Measurements from ENCODE around the gene MCC. TPM values are rescaled to one million over a fixed set of nuclear protein-coding genes. Genes with fewer than 3 reads are reported as not detected.

MCC gene
- total RNA-seq, 1 experiment from 2014 or later, result 7.6 TPM

DNA sequence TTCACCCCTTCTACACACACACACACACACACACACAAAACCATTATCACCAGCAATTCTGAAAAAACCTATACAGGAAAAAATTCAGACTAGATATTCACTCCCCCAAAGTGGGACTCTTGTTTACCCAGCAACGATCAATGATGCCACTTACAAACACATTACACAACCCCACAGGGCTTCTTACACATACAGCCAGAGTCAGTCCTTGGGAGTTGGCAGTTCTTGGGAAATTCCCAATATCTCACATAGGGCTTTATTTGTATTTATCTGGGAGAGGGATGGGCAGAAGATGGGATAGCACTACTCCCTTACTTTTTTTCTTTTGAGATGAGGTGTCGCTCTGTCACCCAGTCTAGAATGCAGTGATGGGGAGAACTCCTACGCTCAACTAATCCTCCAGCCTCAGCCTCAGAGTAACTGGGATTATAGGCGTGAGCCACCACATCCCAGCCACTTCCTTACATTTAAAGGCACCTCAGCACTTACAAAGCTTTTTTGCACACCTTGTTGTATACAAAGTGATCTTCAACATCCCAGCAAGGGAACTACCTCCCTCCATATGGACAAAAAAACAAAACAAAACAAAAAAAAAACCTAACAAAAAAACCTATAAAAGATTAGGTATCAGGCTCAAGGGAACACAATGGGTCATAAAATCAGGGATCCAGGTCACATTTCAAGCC, 221.9 kb downstream of the MCC start:
- H2AK5ac ChIP-seq (ENCODE audit: insufficient read length, low read length), result no peak overlapping the region
- no peak overlapping the region for H3K18ac ChIP-seq (ENCODE audit: insufficient read length, low read depth, low read length)
- H3K14ac ChIP-seq (ENCODE audit: insufficient read depth, low read length), result no peak overlapping the region
- H2BK120ac ChIP-seq (ENCODE audit: low read depth, low read length, poor library complexity, severe bottlenecking), result no peak overlapping the region
- H2BK20ac ChIP-seq (ENCODE audit: low read depth, low read length, poor library complexity, severe bottlenecking), result no peak overlapping the region
- no peaks in the 10 kb centered on the region for H3K36me3 Mint-ChIP-seq (ENCODE audit: insufficient read depth in 1 of 3, low read depth in 3 of 3)
- peak overlapping the region in 2 of 3 experiments; percentile 61 to 95; a peak in 4 of 7 replicates for H3K27ac Mint-ChIP-seq
- no peak overlapping the region for H4K5ac ChIP-seq (ENCODE audit: insufficient read length, low read depth, low read length)
- H2BK12ac ChIP-seq (ENCODE audit: insufficient read length, low read depth, low read length), result no peak overlapping the region
- H3K4me1 ChIP-seq (ENCODE audit: insufficient read depth, low read length), result peaks cover 18% of the 10 kb centered on the region
- H3K4me1 Mint-ChIP-seq, result peaks cover 61 to 69% of the 10 kb centered on the region in 2 experiments
- TF ChIP-seq, protein P1, sequence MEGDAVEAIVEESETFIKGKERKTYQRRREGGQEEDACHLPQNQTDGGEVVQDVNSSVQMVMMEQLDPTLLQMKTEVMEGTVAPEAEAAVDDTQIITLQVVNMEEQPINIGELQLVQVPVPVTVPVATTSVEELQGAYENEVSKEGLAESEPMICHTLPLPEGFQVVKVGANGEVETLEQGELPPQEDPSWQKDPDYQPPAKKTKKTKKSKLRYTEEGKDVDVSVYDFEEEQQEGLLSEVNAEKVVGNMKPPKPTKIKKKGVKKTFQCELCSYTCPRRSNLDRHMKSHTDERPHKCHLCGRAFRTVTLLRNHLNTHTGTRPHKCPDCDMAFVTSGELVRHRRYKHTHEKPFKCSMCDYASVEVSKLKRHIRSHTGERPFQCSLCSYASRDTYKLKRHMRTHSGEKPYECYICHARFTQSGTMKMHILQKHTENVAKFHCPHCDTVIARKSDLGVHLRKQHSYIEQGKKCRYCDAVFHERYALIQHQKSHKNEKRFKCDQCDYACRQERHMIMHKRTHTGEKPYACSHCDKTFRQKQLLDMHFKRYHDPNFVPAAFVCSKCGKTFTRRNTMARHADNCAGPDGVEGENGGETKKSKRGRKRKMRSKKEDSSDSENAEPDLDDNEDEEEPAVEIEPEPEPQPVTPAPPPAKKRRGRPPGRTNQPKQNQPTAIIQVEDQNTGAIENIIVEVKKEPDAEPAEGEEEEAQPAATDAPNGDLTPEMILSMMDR (conservative IDR thresholded peaks at IDR 0.05), result no peak
- H3K23ac ChIP-seq (ENCODE audit: insufficient read length, low read depth, low read length), result no peak overlapping the region
- no peak overlapping the region for H2BK15ac ChIP-seq (ENCODE audit: low read depth, low read length)
- no peak overlapping the region for H2BK5ac ChIP-seq (ENCODE audit: insufficient read length, low read length)
- no peak overlapping the region for H3T11ph ChIP-seq (ENCODE audit: low read length)
- H4K91ac ChIP-seq (ENCODE audit: insufficient read length, low read depth, low read length), result no peak overlapping the region
- H3K27me3 ChIP-seq (ENCODE audit: insufficient read depth, low read length), result no peaks in the 10 kb centered on the region
- no peak overlapping the region for H4K8ac ChIP-seq (replicated peaks; ENCODE audit: insufficient read length, low read depth, low read length)
- no peaks in the 10 kb centered on the region for H3K9me3 ChIP-seq (ENCODE audit: control insufficient read depth, low read depth, low read length)
- no peaks in the 10 kb centered on the region for H4K20me1 ChIP-seq (ENCODE audit: control insufficient read depth, insufficient read depth, insufficient read length)
- peaks cover 5% of the 10 kb centered on the region; the same call in 1 of the 2 replicates for H3K79me2 ChIP-seq (ENCODE audit: insufficient read depth, low read length)
- H3K27me3 Mint-ChIP-seq (ENCODE audit: low read depth), result no peaks in the 10 kb centered on the region
- H3K79me1 ChIP-seq (ENCODE audit: insufficient read depth, low read depth, low read length, poor library complexity, severe bottlenecking), result peaks cover 5% of the 10 kb centered on the region
- WGBS (ENCODE audit: extremely low coverage, insufficient read length, low lambda C conversion rate), result no CpG with 5 or more reads among the region's 4 CpGs
- no peak overlapping the region for H3K4ac ChIP-seq (ENCODE audit: low read depth, low read length)
- no peak overlapping the region for H2AFZ ChIP-seq (ENCODE audit: low read length)
- no peak overlapping the region for H3K27ac ChIP-seq (ENCODE audit: insufficient read length, low read depth, low read length)
- no peak overlapping the region for H3K56ac ChIP-seq (ENCODE audit: insufficient read length, low read depth, low read length)
- no peak overlapping the region; a peak in 1 of 5 replicates for H3K4me3 Mint-ChIP-seq
- DNase-seq, result no peak
- no peak overlapping the region for H3K4me2 ChIP-seq (ENCODE audit: insufficient read depth, insufficient read length, low read length)
- H3K9ac ChIP-seq (ENCODE audit: extremely low read depth, insufficient read length, low read length), result no peak overlapping the region
- no peaks in the 10 kb centered on the region for H3K23me2 ChIP-seq (ENCODE audit: insufficient read length, low read depth, low read length, poor library complexity, severe bottlenecking)
- H3K9me3 Mint-ChIP-seq, result no peaks in the 10 kb centered on the region

Data from H9 (cell line).